ENCODE data around the gene GGA1. TPM values are rescaled to one million over a fixed set of nuclear protein-coding genes. Genes with fewer than 3 reads are reported as not detected.

Gene GGA1
- total and polyA plus RNA-seq, 12 donors, result 22.9 to 39.7 (median 26.7) TPM

GRCh38 chr22:37681001-37681424, 72.4 kb downstream of the GGA1 start:
- intact Hi-C loops (cut with DNase I), result loop anchor here (1.0 to 10.0 kb wide), 6 partner anchors 38 to 114 kb away; no protein-coding TSS in a partner anchor
- DNase-seq (no peak), ATAC-seq (no peak)
- peaks cover 5 to 41% (median 39%) of the 10 kb centered on the region in 9 donors for H3K4me1 ChIP-seq
- no peak for TF ChIP-seq CTCF (IDR thresholded peaks at IDR 0.05)
- H3K36me3 ChIP-seq, result peaks cover 0 to 38% (median 3%) of the 10 kb centered on the region in 9 donors
- no peak overlapping the region for H3K4me3 ChIP-seq
- WGBS, 2 donors, result 71 to 78% methylated on average over 2 of the region's 2 CpGs
- H3K9me3 ChIP-seq, result no peaks in the 10 kb centered on the region
- no peaks in the 10 kb centered on the region for H3K27me3 ChIP-seq
- peak overlapping the region in 4 of 10 donors; percentile 0 to 41 (median 26) for H3K27ac ChIP-seq

- peak; percentile 81 to 95 (median 91) for TF ChIP-seq CTCF (IDR thresholded peaks at IDR 0.05)
- 20 to 21% methylated on average over 6 of the region's 6 CpGs for WGBS, 2 donors
- Histone ChIP-seq H3K27ac (peak overlapping the region in 3 of 10 donors; percentile 0 to 41 (median 35)), H3K4me3 (no peak overlapping the region), H3K27me3 (no peaks in the 10 kb centered on the region), H3K9me3 (no peaks in the 10 kb centered on the region), H3K4me1 (peaks cover 5 to 37% (median 34%) of the 10 kb centered on the region in 9 donors), H3K36me3 (peaks cover 0 to 38% (median 3%) of the 10 kb centered on the region in 9 donors)
- intact Hi-C loops (cut with DNase I), result loop anchor here (1.0 to 10.0 kb wide), 6 partner anchors 38 to 113 kb away; no protein-coding TSS in a partner anchor
- DNase-seq (peak; percentile 64 to 76), ATAC-seq (peak; percentile 13 to 61 (median 42))
Observed at GRCh38 chr22:37681556-37682049, 73.0 kb downstream of the GGA1 start.

Other genes starting within 250 kb of the GGA1 start
- gene ELFN2, start 181.4 kb upstream of the GGA1 start, total RNA-seq, result under 1 TPM in 6 of 10 donors, not detected in 4; 0.04 to 0.21 (median 0.05) TPM
- gene ELFN2, start 181.4 kb upstream of the GGA1 start, polyA plus RNA-seq, result under 1 TPM; under 0.01 to 0.01 TPM
- 10 to 100 TPM in 4 of 10 donors, 1 to 10 TPM in 6; 5.1 to 19.4 (median 8.5) TPM for gene MFNG, start 122.5 kb upstream of the GGA1 start, total RNA-seq
- 10 to 100 TPM in 1 of 2 donors, 1 to 10 TPM in 1; 8.9 to 15.8 TPM for gene MFNG, start 122.5 kb upstream of the GGA1 start, polyA plus RNA-seq
- 10 to 100 TPM in 3 of 10 donors, 1 to 10 TPM in 7; 7.4 to 12.9 (median 8.5) TPM for gene CARD10, start 89.4 kb upstream of the GGA1 start, total RNA-seq
- 10 to 100 TPM; 14.0 to 14.8 TPM for gene CARD10, start 89.4 kb upstream of the GGA1 start, polyA plus RNA-seq
- gene CDC42EP1, start 48.4 kb upstream of the GGA1 start, total RNA-seq, result 10 to 100 TPM; 10.6 to 48.3 (median 16.2) TPM
- 10 to 100 TPM; 12.6 to 19.7 TPM for gene CDC42EP1, start 48.4 kb upstream of the GGA1 start, polyA plus RNA-seq
- gene LGALS2, start 28.7 kb upstream of the GGA1 start, total RNA-seq, result 1 to 10 TPM in 1 of 10 donors, under 1 TPM in 2, not detected in 7; 0.53 to 6.5 (median 0.61) TPM
- gene LGALS2, start 28.7 kb upstream of the GGA1 start, polyA plus RNA-seq, result not detected
- gene SH3BP1, start 30.8 kb downstream of the GGA1 start, total RNA-seq, result 1 to 10 TPM in 8 of 10 donors, under 1 TPM in 2; 0.50 to 9.3 (median 2.7) TPM
- gene SH3BP1, start 30.8 kb downstream of the GGA1 start, polyA plus RNA-seq, result 1 to 10 TPM; 1.4 to 1.5 TPM
- gene PDXP, start 49.9 kb downstream of the GGA1 start, total RNA-seq, result 10 to 100 TPM; 16.6 to 29.9 (median 21.2) TPM
- 10 to 100 TPM in 1 of 2 donors, 1 to 10 TPM in 1; 5.3 to 26.9 TPM for gene PDXP, start 49.9 kb downstream of the GGA1 start, polyA plus RNA-seq
- gene LGALS1, start 66.8 kb downstream of the GGA1 start, total RNA-seq, result 1,000 to 10,000 TPM in 2 of 10 donors, 100 to 1,000 TPM in 8; 651 to 1,550 (median 786) TPM
- gene LGALS1, start 66.8 kb downstream of the GGA1 start, polyA plus RNA-seq, result 1,000 to 10,000 TPM; 1,777 to 4,200 TPM
- gene NOL12, start 77.5 kb downstream of the GGA1 start, total RNA-seq, result 10 to 100 TPM; 10.8 to 16.8 (median 12.7) TPM
- 10 to 100 TPM; 19.6 to 35.3 TPM for gene NOL12, start 77.5 kb downstream of the GGA1 start, polyA plus RNA-seq
- 100 to 1,000 TPM in 1 of 10 donors, 10 to 100 TPM in 9; 63.2 to 115 (median 82.4) TPM for gene TRIOBP, start 88.2 kb downstream of the GGA1 start, total RNA-seq
- 10 to 100 TPM; 34.7 to 94.1 TPM for gene TRIOBP, start 88.2 kb downstream of the GGA1 start, polyA plus RNA-seq
- gene GCAT, start 199.1 kb downstream of the GGA1 start, total RNA-seq, result 10 to 100 TPM; 26.7 to 47.8 (median 41.5) TPM
- gene GCAT, start 199.1 kb downstream of the GGA1 start, polyA plus RNA-seq, result 10 to 100 TPM; 29.4 to 63.0 TPM
- gene GALR3, start 214.5 kb downstream of the GGA1 start, total RNA-seq, result not detected
- under 1 TPM in 1 of 2 donors, not detected in 1; 0.03 TPM for gene GALR3, start 214.5 kb downstream of the GGA1 start, polyA plus RNA-seq
- 10 to 100 TPM; 11.2 to 21.5 (median 14.4) TPM for gene ANKRD54, start 235.5 kb downstream of the GGA1 start, total RNA-seq
- 10 to 100 TPM; 17.4 to 19.4 TPM for gene ANKRD54, start 235.5 kb downstream of the GGA1 start, polyA plus RNA-seq
- 100 to 1,000 TPM; 304 to 489 (median 445) TPM for gene EIF3L, start 240.6 kb downstream of the GGA1 start, total RNA-seq
- 100 to 1,000 TPM; 135 to 250 TPM for gene EIF3L, start 240.6 kb downstream of the GGA1 start, polyA plus RNA-seq